Measurements from ENCODE around the gene ODAPH.
"Not testable (repeated sequence)": the region's sequence is repeated elsewhere in the genome, so short reads cannot be mapped to it uniquely, and the experiment has no call there.

DNA sequence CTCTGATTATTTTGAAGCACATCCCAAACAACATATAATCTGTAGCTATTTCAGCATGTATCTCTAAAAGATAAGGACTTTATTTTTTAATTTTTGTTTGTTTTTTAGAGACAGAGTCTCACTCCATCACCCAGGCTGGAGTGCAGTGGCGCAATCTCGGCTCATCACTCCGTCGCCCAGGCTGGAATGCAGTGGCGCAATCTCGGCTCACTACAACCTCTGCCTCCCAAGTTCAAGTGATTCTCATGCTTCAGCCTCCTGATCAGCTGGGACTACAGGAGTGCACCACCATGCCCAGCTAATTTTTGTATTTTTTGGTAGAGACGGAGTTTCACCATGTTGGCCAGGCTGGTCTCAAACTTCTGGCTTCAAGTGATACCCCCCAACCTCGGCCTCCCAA, 11.6 kb upstream of the ODAPH start:
- TF ChIP-seq, protein P1, sequence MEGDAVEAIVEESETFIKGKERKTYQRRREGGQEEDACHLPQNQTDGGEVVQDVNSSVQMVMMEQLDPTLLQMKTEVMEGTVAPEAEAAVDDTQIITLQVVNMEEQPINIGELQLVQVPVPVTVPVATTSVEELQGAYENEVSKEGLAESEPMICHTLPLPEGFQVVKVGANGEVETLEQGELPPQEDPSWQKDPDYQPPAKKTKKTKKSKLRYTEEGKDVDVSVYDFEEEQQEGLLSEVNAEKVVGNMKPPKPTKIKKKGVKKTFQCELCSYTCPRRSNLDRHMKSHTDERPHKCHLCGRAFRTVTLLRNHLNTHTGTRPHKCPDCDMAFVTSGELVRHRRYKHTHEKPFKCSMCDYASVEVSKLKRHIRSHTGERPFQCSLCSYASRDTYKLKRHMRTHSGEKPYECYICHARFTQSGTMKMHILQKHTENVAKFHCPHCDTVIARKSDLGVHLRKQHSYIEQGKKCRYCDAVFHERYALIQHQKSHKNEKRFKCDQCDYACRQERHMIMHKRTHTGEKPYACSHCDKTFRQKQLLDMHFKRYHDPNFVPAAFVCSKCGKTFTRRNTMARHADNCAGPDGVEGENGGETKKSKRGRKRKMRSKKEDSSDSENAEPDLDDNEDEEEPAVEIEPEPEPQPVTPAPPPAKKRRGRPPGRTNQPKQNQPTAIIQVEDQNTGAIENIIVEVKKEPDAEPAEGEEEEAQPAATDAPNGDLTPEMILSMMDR (conservative IDR thresholded peaks at IDR 0.05 in 1 of 2, IDR thresholded peaks at IDR 0.05 in 1 of 2; ENCODE audit: extremely low read depth in 1 of 2, insufficient read depth in 1 of 2, low read depth in 1 of 2, low read length in 2 of 2) = not testable (repeated sequence)
- TF ChIP-seq EZH2 (IDR thresholded peaks at IDR 0.05; ENCODE audit: borderline replicate concordance, low read length) = not testable (repeated sequence)

Data from mammary epithelial cell (primary cell).